HepG2 (cell line): Measurements from ENCODE around the gene DERL2. TPM values are rescaled to one million over a fixed set of nuclear protein-coding genes. Genes with fewer than 3 reads are reported as not detected.

ENCODE experiments used
- ATAC-seq: fragments of 200-7000 bp; cut with Tn5 transposase; 3 replicates; pipeline ENCODE4 v1.9.1; 2020; ENCODE audit warnings: mild to moderate bottlenecking, moderate library complexity
- BruUV-seq: library from RNA; stranded (reverse); fragments of 400-500 nt; replicated peaks from 2 replicates; lab custom pipeline; 2021; lab: Mats Ljungman, UMichigan
- CTCF ChIA-PET: fragments of 300-600 bp; formaldehyde crosslinking; extraction: SDS; loops from one replicate; lab custom pipeline; 2021; ENCODE audit warnings: low total read pairs, inconsistent platforms, low intra/inter-chr PET ratio; lab: Yijun Ruan, JAX
- POLR2A ChIA-PET: fragments of 350-600 bp; sonication (Branson Sonifier 250); formaldehyde crosslinking; loops from one replicate; lab custom pipeline; 2020; ENCODE audit warnings: antibody characterized with exemption, inconsistent platforms; lab: Yijun Ruan, JAX
- DNase-seq: peaks from one replicate; pipeline ENCODE4 v3.0.0-alpha.2; 2015; ENCODE audit warnings: low spot score
- FAIRE-seq: peaks from 3 replicates; lab custom pipeline; 2011; peaks lifted over from hg19 to GRCh38; lab: Jason Lieb, UNC
- H2AFZ ChIP-seq: one replicate; pipeline ENCODE4 v1.6.1; 2011; ENCODE audit warnings: low read length, inconsistent platforms
- H3K27ac ChIP-seq: fragments of 300-600 bp; 3 replicates; pipeline ENCODE4 v1.8.0; 2011; ENCODE audit warnings: mixed run types, mild to moderate bottlenecking, mixed read lengths, low read length, inconsistent platforms; ENCODE audit not compliant: insufficient read depth; ENCODE audit errors: extremely low read length
- H3K27me3 ChIP-seq, 2 experiments: fragments of 200-600 bp in 1 of 2; 2 replicates in 1 of 2; 3 replicates in 1 of 2; pipeline versions ENCODE4 v1.6.0 to v1.8.0; 2011; ENCODE audit warnings: low read length in 2 of 2, mild to moderate bottlenecking in 2 of 2, moderate library complexity in 2 of 2, inconsistent platforms in 1 of 2; ENCODE audit not compliant: insufficient read depth in 2 of 2, control insufficient read depth in 1 of 2
- H3K36me3 ChIP-seq, 2 experiments: fragments of 200-600 bp in 1 of 2; replicated peaks in 1 of 2; 2 replicates in 1 of 2; 3 replicates in 1 of 2; pipeline versions ENCODE4 v1.5.1 to v1.8.0; 2011; ENCODE audit warnings: low read length in 2 of 2, inconsistent platforms in 1 of 2; ENCODE audit not compliant: insufficient read depth in 2 of 2, control insufficient read depth in 1 of 2
- H3K4me1 ChIP-seq: 2 replicates; pipeline ENCODE4 v1.5.1; 2012; ENCODE audit warnings: low read length, inconsistent platforms; ENCODE audit not compliant: insufficient read depth
- H3K4me2 ChIP-seq: 2 replicates; pipeline ENCODE4 v1.6.0; 2011; ENCODE audit warnings: low read depth, low read length, inconsistent platforms
- H3K4me3 ChIP-seq, 3 experiments: fragments of 200-600 bp in 1 of 3; sonication (generic), shearing (Covaris generic) in 1 of 3; replicated peaks in 1 of 3; 2 replicates each; pipeline ENCODE4 v1.5.1; 2011 to 2016; ENCODE audit warnings: low read length in 3 of 3, inconsistent platforms in 2 of 3, low read depth in 2 of 3, mild to moderate bottlenecking in 2 of 3, control low read depth in 1 of 3, mixed read lengths in 1 of 3; ENCODE audit not compliant: insufficient read depth in 1 of 3
- H3K79me2 ChIP-seq: one replicate; pipeline ENCODE4 v1.6.1; 2011; ENCODE audit warnings: low read length, inconsistent platforms; ENCODE audit not compliant: insufficient read depth
- H3K9ac ChIP-seq: 2 replicates; pipeline ENCODE4 v1.6.0; 2011; ENCODE audit warnings: mild to moderate bottlenecking, low read depth, low read length, inconsistent platforms; ENCODE audit not compliant: insufficient read depth
- H3K9me3 ChIP-seq: 2 replicates; pipeline ENCODE4 v1.5.1; 2012; ENCODE audit warnings: mild to moderate bottlenecking, low read length
- H4K20me1 ChIP-seq: 2 replicates; pipeline ENCODE4 v1.6.0; 2011; ENCODE audit warnings: inconsistent platforms, mild to moderate bottlenecking, low read length, moderate library complexity; ENCODE audit not compliant: insufficient read depth
- CHCHD3 ChIP-seq: sonication (generic); formaldehyde crosslinking; IDR thresholded peaks from 2 replicates; pipeline ENCODE4 v1.8.0; 2022; ENCODE audit warnings: mild to moderate bottlenecking, missing genetic modification reagents, moderate library complexity
- HMG20B ChIP-seq: conservative IDR thresholded peaks from 2 replicates; pipeline ENCODE4 v1.6.1; 2016; ENCODE audit warnings: missing genetic modification reagents, missing compliant biosample characterization
- KLF12 ChIP-seq: sonication (generic); formaldehyde crosslinking; IDR thresholded peaks from 2 replicates; pipeline ENCODE4 v1.4.0; 2020; ENCODE audit warnings: missing genetic modification reagents, borderline replicate concordance
- MED8 ChIP-seq: sonication (generic); formaldehyde crosslinking; IDR thresholded peaks from 2 replicates; pipeline ENCODE4 v1.8.1; 2023; ENCODE audit warnings: mild to moderate bottlenecking, missing genetic modification reagents; ENCODE audit not compliant: insufficient replicate concordance
- RAD51 ChIP-seq: fragments of 450-650 bp; IDR thresholded peaks from 2 replicates; pipeline ENCODE4 v1.6.1; 2016; ENCODE audit warnings: borderline replicate concordance
- TGIF2 ChIP-seq: IDR thresholded peaks from 2 replicates; pipeline ENCODE4 v1.6.1; 2016; ENCODE audit warnings: control low read depth, missing compliant biosample characterization
- TSC22D2 ChIP-seq: sonication (generic); formaldehyde crosslinking; IDR thresholded peaks from 2 replicates; pipeline ENCODE4 v1.5.1; 2020; ENCODE audit warnings: missing genetic modification reagents, mild to moderate bottlenecking, borderline replicate concordance
- USF2 ChIP-seq, 2 experiments: sonication (generic) in 1 of 2; formaldehyde crosslinking in 1 of 2; IDR thresholded peaks; 2 replicates each; pipeline versions ENCODE4 v1.5.1 to v1.6.1; 2011 to 2020; ENCODE audit warnings: borderline replicate concordance in 1 of 2, low read depth in 1 of 2, low read length in 1 of 2, mild to moderate bottlenecking in 1 of 2, missing genetic modification reagents in 1 of 2, moderate library complexity in 1 of 2
- XBP1 ChIP-seq: sonication (generic); formaldehyde crosslinking; IDR thresholded peaks from 2 replicates; pipeline ENCODE4 v1.5.0; 2020; ENCODE audit warnings: missing genetic modification reagents
- ZFYVE20 ChIP-seq: sonication (generic); formaldehyde crosslinking; IDR thresholded peaks from 2 replicates; pipeline ENCODE4 v1.8.0; 2023; ENCODE audit warnings: low read depth, mild to moderate bottlenecking, moderate library complexity, missing genetic modification reagents, borderline replicate concordance
- ZNF142 ChIP-seq: sonication (generic); formaldehyde crosslinking; IDR thresholded peaks from 2 replicates; pipeline ENCODE4 v1.4.0; 2020; ENCODE audit warnings: missing genetic modification reagents
- ZNF234 ChIP-seq: sonication (generic); formaldehyde crosslinking; conservative IDR thresholded peaks from 2 replicates; pipeline ENCODE4 v1.5.1; 2020; ENCODE audit warnings: mild to moderate bottlenecking, missing genetic modification reagents
- ZNF329 ChIP-seq: sonication (generic); formaldehyde crosslinking; IDR thresholded peaks from 2 replicates; pipeline ENCODE4 v1.9.0; 2021; ENCODE audit warnings: low read depth, mild to moderate bottlenecking, missing genetic modification reagents
- ZNF432 ChIP-seq: sonication (generic); formaldehyde crosslinking; IDR thresholded peaks from 2 replicates; pipeline ENCODE4 v1.5.0; 2020; ENCODE audit warnings: missing genetic modification reagents, mild to moderate bottlenecking, borderline replicate concordance
- ZNF503 ChIP-seq: sonication (generic); formaldehyde crosslinking; IDR thresholded peaks from 2 replicates; pipeline ENCODE4 v1.4.0; 2020; ENCODE audit warnings: missing genetic modification reagents
- ZNF557 ChIP-seq: sonication (generic); formaldehyde crosslinking; IDR thresholded peaks from 2 replicates; pipeline ENCODE4 v1.4.0; 2020; ENCODE audit warnings: missing genetic modification reagents
- WGBS: methylation state at CpG from one replicate; pipeline ENCODE4 v1.1.6; 2017; ENCODE audit warnings: low lambda C conversion rate; 5-methylcytosine and 5-hydroxymethylcytosine counted together
- in situ Hi-C: cut with HindIII; loops from 2 replicates; pipeline ENCODE4 v1.10.0; 2017; ENCODE audit warnings: low pct_unique_long_range_greater_than_20kb; ENCODE audit not compliant: extremely low pct_ligation_motif_present
- intact Hi-C: fragments of 100-400 bp; cut with micrococcal nuclease; formaldehyde crosslinking; loops from one replicate; pipeline ENCODE4 v1.10.0; 2022; ENCODE audit not compliant: unreplicated experiment
- polyA plus RNA-seq, 8 experiments: library from polyadenylated mRNA; depleted of rRNA in 3 of 8; stranded (reverse) in 7 of 8; unstranded in 1 of 8; fragments of >200 nt; fragmentation: Illumina TruSeq in 4 of 8; extraction: Trizol in 4 of 8; gene quantifications; 2 replicates each; pipeline versions ENCODE4 v1.2.1 to v1.2.3, GENCODE V29; 2011 to 2016; ENCODE audit warnings: low read depth in 4 of 8, missing spikeins in 1 of 8, mixed read lengths in 1 of 8; ENCODE audit not compliant: insufficient read depth in 1 of 8
- total RNA-seq, 5 experiments: library from RNA; depleted of rRNA; stranded (reverse); fragments of >200 nt; fragmentation: Illumina TruSeq; extraction: Trizol; gene quantifications; 2 replicates each; pipeline ENCODE4 v1.2.3, GENCODE V29; 2016; ENCODE audit warnings: low read depth in 1 of 5

DERL2 gene
- total and polyA plus RNA-seq, 2 of the 13 experiments (the other 11 are each of a cell fraction or from before 2014, with no cell fraction given), result 59.3 to 65.2 TPM

- H3K27ac ChIP-seq, result no peak overlapping the region
- H3K9me3 ChIP-seq, result no peaks in the 10 kb centered on the region
- H4K20me1 ChIP-seq, result no peaks in the 10 kb centered on the region
- no peak overlapping the region for H3K9ac ChIP-seq
- no TSS peak for BruUV-seq
- H3K4me3 ChIP-seq, result no peak overlapping the region
- DNase-seq, result no peak
- no peak overlapping the region for H3K4me2 ChIP-seq
- no peak for FAIRE-seq
- no peak overlapping the region for H2AFZ ChIP-seq
- intact Hi-C loops, result no loop called here
- in situ Hi-C loops, result no loop called here
- peaks cover 6% of the 10 kb centered on the region for H3K79me2 ChIP-seq
- ATAC-seq, result no peak
- peaks cover 4% of the 10 kb centered on the region for H3K4me1 ChIP-seq
- peaks cover 6 to 23% of the 10 kb centered on the region in 2 experiments for H3K36me3 ChIP-seq
- ChIA-PET CTCF (no interaction called here), POLR2A (no interaction called here)
- WGBS, result 60% methylated on average over 2 of the region's 2 CpGs
- no peaks in the 10 kb centered on the region for H3K27me3 ChIP-seq
- TF ChIP-seq ZNF329, result no peak
- TF ChIP-seq ZNF432 (CRISPR knock-in tag), result no peak
- no peak for TF ChIP-seq ZNF234 (CRISPR knock-in tag)
- no peak for TF ChIP-seq TGIF2 (CRISPR knock-in tag)
- TF ChIP-seq TSC22D2 (CRISPR knock-in tag), result no peak
- no peak for TF ChIP-seq ZNF557 (CRISPR knock-in tag)
- no peak for TF ChIP-seq ZNF142 (CRISPR knock-in tag)
- no peak for TF ChIP-seq CHCHD3 (CRISPR knock-in tag)
- no peak for TF ChIP-seq RAD51
- no peak for TF ChIP-seq MED8 (CRISPR knock-in tag)
- no peak for TF ChIP-seq USF2 (IDR thresholded peaks at IDR 0.05; ENCODE audit: low read depth, low read length)
- TF ChIP-seq USF2 (CRISPR knock-in tag; IDR thresholded peaks at IDR 0.05; ENCODE audit: borderline replicate concordance), result no peak
- no peak for TF ChIP-seq ZFYVE20 (CRISPR knock-in tag)
- no peak for TF ChIP-seq KLF12 (CRISPR knock-in tag)
- TF ChIP-seq XBP1 (CRISPR knock-in tag), result no peak
- TF ChIP-seq ZNF503 (CRISPR knock-in tag), result no peak
- TF ChIP-seq HMG20B (CRISPR knock-in tag), result no peak
Measured at GRCh38 chr17:5492970-5493369, 7.0 kb upstream of the DERL2 start.
